Measurements from ENCODE around the gene ROBO1.
"Not testable (repeated sequence)": the region's sequence is repeated elsewhere in the genome, so short reads cannot be mapped to it uniquely, and the experiment has no call there.

The ROBO1 gene

GRCh38 chr3:79245284-79246138, 522.3 kb downstream of the ROBO1 start:
- DNase-seq (ENCODE audit: low spot score), result no peak

GRCh38 chr3:79236496-79236895, 531.3 kb downstream of the ROBO1 start:
- DNase-seq (ENCODE audit: low spot score), result no peak

GRCh38 chr3:79233431-79234060, 534.3 kb downstream of the ROBO1 start:
- no peak for DNase-seq (ENCODE audit: low spot score)

GRCh38 chr3:79230266-79230665, 537.5 kb downstream of the ROBO1 start:
- no peak for DNase-seq (ENCODE audit: low spot score)

GRCh38 chr3:79217096-79217495, 550.7 kb downstream of the ROBO1 start:
- DNase-seq (ENCODE audit: low spot score), result no peak

- DNase-seq (ENCODE audit: low spot score), result no peak
These were observed 552.5 kb downstream of the ROBO1 start for GRCh38 chr3:79215286-79215685.

- DNase-seq (ENCODE audit: low spot score), result no peak
These were observed 556.0 kb downstream of the ROBO1 start for GRCh38 chr3:79211586-79212359.

- DNase-seq (ENCODE audit: low spot score), result no peak
These were observed 563.4 kb downstream of the ROBO1 start for GRCh38 chr3:79204351-79204750.

- DNase-seq (ENCODE audit: low spot score), result no peak
These were observed 564.7 kb downstream of the ROBO1 start for GRCh38 chr3:79203144-79203519.

GRCh38 chr3:79202471-79203143, 565.2 kb downstream of the ROBO1 start:
- no peak for DNase-seq (ENCODE audit: low spot score)

- DNase-seq (ENCODE audit: low spot score), result no peak
These were observed 567.3 kb downstream of the ROBO1 start for GRCh38 chr3:79200456-79200855.

- no peak for DNase-seq (ENCODE audit: low spot score)
These were observed 567.8 kb downstream of the ROBO1 start for GRCh38 chr3:79199966-79200365.

GRCh38 chr3:79187426-79187825, 580.4 kb downstream of the ROBO1 start:
- DNase-seq (ENCODE audit: low spot score), result no peak

- DNase-seq (ENCODE audit: low spot score), result no peak
These were observed 583.5 kb downstream of the ROBO1 start for GRCh38 chr3:79184251-79184650.

GRCh38 chr3:79183496-79183895, 584.3 kb downstream of the ROBO1 start:
- DNase-seq (ENCODE audit: low spot score), result no peak

GRCh38 chr3:79178471-79179180, 589.2 kb downstream of the ROBO1 start:
- DNase-seq (ENCODE audit: low spot score), result no peak

GRCh38 chr3:79175870-79176269, 591.9 kb downstream of the ROBO1 start:
- no peak for DNase-seq (ENCODE audit: low spot score)

GRCh38 chr3:79173259-79173658, 594.5 kb downstream of the ROBO1 start:
- DNase-seq (ENCODE audit: low spot score), result not testable (repeated sequence)

GRCh38 chr3:79172241-79172640, 595.6 kb downstream of the ROBO1 start:
- DNase-seq (ENCODE audit: low spot score), result no peak

GRCh38 chr3:79170021-79170420, 597.8 kb downstream of the ROBO1 start:
- no peak for DNase-seq (ENCODE audit: low spot score)

GRCh38 chr3:79167651-79168416, 600.0 kb downstream of the ROBO1 start:
- no peak for DNase-seq (ENCODE audit: low spot score)
